HG03039 (cell line): Measurements from ENCODE around the gene REG4.

Experiments used
- ATAC-seq: cut with Tn5 transposase; IDR thresholded peaks from one replicate; pipeline ENCODE4 v1.9.1; 2021; ENCODE audit warnings: mild to moderate bottlenecking, moderate library complexity; ENCODE audit not compliant: unreplicated experiment

REG4 gene

DNA sequence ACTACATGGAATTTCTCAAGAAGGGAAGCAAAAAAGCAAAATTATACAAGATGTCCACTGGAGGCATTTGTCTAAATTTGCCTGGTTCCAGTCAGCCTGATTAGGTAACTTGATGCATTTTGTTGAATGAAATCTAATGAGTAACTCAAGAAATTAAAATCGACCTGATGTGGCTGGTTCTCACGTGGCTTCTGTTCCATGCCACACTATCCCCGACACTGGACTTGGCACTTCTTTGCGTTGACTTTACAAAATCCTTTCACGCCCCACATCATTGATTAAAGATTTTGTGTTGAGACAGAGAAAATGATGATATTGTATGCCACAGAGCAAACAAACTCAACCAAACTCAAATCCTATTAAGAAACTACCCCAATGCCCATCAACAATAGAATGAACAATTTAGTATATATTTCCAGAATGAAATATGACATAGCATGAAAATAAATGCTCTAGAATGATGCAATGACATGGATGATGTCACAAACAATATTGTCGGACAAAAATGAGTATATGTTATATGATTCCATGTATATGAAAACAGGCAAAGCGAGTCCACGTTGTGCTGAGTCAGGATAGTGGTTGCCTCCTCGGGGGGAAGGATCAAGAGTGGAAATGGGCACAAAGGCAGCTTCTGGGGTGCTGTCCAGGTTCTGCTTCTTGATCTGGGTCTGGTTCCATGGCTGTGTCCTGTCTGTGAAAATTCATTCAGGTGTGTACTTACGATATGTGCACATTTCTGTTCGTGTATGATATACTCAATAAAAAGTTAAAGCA lies 29.6 kb downstream of the REG4 start:
- ATAC-seq: no peak

DNA sequence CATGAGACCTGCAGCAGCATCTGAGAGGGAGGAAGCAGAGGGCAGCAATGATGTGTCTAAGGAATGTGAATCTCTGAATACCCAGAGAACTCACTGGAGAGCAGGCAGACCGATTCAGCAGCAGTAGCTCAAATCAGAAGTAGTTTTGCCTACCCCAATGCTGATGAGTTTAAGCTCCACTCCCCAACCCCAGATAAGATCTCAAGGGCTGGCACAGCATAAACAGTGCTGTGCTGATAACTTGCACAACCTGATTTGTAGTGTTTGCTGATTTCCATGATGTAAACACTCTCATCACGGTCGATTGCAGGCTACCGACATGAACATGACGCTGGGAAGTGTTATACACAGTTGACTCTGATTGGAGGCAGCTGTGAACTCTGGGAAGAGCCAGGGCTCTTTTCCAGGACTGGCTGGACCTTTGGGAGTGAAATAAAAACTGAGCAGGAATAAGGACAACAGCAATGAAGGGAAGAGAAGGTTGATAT lies 31.3 kb downstream of the REG4 start:
- ATAC-seq: no peak

DNA sequence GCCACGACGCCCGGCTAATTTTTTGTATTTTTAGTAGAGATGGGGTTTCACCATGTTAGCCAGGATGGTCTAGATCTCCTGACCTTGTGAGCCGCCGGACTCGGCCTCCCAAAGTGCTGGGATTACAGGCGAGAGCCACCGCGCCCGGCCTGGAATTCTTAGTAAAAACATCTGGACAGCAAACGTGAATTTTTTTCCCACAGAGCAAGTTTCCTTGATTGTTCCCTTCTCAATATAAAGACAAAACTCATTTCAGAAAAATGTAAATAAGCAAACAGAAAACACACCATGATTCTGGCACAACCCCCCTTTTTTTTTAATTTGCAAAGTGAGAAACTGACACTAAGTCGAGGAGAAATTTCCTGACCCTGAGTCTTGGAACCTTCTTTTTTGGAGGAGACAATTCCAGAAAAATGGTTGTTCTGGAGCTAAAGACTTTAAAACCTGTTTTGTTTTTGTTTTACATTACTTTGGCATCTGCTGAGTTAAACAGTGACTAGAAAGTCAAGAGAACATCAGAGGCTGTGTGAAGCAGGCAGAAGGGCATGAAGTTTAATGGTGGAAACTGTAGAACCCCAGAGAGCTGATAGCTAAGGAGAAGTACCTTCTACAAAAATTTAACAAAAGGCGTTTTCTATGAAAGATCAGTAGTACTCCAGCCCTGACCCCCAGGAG lies 32.2 kb downstream of the REG4 start:
- no peak for ATAC-seq

DNA sequence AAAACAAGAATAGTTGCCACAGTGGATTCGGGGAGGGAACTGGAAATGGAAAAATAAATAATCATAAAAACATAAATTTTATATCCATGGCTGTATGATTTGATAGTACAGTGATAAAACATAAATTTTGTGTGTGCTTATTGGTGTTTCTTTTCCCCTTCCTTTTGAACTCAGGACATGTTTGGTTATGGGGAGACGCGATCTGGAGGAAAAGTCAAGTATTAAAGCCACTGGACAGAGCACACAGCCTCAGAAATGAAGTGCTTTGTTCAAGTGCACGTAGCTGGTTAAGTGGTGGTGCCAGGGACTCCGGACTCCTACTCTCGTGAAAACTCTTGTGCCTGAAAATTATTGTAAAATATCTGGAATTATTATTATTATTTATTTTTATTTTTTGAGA lies 32.9 kb downstream of the REG4 start:
- ATAC-seq: no peak

DNA sequence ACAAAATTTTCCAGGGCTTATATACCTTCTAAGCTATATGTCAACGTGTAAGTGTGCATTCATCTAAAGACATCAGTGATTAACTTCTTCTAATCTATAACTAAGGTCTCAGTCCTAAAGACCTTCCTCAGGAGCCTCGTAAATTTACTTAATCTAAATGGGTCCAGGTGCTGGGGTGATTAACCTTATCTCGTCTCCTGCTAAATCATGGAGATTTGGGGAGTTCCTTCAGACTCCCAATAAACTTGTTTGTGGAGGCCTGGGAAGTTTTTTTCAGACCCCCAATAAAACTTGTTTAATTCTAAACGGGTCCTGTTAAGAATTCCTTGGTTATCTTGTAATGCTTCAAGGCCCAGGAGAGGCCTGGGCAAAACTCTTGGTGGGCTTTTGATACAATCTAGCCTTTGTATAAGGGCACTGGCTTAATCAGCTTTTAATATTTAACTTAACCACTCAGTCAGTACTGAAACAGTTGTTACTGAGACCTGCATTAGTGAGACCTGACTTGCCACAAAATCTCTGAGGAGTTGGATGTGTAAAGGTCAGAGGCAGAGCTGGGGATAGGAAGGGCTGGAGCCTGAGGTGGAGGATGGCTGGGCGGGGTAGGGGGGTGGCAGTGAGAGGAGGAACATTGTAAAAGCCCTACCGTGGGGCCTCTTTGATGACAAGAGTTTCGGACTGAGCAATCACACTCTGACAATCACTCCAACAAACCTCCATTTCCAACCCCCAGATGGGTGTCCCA lies 36.3 kb downstream of the REG4 start:
- no peak for ATAC-seq

DNA sequence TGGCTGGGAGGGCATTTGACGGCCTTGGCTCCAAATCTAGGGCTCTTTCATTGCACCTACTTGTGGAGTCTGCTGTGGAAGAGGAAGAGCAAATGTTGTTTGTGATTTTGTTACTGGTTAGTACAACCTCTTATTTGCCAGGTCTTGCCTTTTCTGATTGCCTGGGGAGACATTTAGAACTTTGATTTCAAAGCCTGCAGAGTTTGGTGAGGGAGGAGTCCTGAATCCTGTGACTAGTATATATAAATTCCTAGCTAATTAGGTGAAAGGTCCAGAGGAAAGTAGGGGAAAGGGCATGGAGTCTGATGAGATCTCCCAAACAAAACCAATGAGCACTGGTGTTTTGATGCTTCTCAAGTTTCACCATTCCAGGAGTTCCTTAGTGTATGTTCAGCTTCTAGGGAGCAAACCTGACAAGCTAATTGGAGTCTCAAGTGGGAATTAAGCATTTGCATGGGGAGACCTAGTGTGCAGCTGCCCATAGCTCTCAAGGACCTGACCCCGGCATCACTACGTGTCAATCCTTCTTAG lies 37.5 kb downstream of the REG4 start:
- no peak for ATAC-seq

DNA sequence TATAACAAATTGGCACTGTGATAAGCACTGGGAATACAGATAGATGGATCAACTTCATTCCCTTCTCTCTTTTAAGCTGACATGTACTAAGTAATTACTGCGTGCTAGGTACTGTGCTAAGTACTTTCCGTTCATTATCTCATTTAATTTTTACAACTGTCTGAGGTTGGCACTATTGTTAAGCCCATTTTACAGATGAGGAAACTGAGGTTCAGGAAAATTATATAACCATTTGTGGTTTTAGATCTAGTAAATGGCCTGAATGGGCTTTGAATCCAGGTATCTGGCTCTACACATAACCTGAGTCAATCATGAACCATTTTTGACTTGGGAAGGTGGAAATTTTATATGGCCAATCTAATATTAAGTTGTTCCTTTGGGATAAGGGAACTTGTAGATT lies 39.0 kb downstream of the REG4 start:
- ATAC-seq: no peak

DNA sequence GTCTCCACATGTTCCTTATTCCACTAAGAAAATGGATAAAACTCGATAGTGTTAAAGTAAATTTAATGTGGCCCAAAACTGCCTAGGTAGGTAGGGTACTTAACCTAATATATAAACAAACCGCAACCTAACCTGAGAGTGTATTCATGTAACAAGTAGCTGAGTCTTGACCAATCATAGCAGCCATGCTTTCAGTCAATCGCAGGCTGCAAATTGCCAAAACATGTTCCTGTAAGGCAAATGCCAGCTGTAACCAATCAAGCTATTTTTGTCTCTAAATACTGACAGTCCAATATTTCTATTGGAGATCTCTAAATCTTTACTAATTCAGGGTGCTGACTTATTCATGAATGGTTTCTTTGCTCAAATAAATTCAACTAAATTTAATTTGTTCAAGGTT lies 39.5 kb downstream of the REG4 start:
- ATAC-seq: no peak

DNA sequence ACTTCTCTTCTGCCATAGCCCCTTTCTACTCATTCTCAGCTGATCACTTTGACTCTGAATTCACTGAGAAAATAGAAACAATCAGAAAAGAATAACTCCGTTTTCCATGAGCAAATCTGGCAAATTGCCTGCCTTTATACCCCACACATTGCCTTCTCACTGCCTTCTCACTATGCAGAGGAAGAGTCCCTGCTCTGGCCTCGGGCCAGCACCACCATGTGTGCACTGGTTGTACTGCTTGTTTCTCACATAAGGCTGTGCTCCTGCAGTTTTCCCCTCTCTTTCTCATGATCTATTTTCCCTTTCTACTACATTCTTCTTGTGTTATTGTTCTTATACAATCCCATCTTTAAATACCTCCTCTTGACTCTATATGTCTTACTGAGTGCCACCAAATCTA lies 40.2 kb downstream of the REG4 start:
- ATAC-seq: no peak

DNA sequence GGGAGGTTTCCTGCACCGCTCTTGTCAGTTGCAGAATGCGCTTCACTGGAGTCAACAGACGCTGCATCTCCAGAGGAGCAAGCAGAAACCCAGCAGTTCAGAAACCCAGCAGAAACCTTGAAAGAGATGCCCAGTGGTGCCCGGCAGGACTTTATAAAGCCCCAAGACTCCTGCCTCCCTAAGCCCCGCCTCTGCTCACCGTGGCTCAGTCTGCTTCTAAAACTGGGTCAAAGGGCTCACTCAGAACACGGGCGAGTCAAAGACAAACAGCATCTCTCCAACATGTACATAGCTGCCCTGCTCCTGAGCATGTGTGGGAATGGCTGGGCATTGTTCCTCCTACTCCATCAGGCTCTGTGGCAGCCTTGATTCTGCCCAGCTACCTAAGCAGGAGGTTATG lies 42.5 kb downstream of the REG4 start, which contains the start of gene HMGCS2:
TSS of gene HMGCS2 (minus strand) at position 128 of the 400 bp plus-strand sequence. CDS start at position 67, 61 bp downstream.
- no peak for ATAC-seq

DNA sequence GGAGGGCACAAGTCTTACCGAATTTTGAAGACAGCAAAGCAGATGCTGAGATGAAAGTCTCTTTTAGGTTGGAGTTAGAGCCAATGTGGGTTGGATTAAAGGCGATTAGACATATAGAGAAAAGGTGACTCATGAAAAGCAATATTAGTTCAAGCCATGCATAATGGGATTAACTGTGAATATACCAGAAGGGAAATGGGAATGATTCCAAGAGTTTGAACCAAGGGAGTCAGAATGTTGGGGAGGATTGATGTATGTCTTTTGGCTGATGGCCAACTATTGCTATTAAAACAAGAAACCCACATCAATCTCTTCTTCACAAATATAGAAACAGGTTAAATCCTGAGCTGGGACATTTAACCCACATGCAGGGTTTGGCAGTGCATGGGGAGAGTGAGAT lies 43.8 kb downstream of the REG4 start:
- ATAC-seq: no peak

DNA sequence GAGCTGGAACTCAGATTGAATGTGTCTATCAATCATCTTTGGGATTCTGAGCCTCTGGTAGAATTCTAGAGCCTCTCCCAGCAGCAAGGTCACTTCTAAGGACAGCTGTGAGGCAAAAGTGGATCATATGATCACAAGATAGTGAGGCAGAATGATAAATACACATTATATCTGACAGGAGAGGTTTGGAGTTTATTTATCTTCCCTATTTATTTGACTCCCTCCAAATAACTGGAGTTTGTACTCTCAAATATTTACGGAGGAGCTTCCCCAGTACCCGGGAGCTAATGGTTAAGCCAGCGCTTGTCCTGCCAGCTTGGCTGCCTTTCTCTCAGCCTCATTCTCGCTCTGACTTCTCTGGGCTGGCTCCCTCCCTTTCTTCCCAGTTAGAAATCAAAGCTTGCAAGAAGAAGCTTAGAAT lies 44.9 kb downstream of the REG4 start:
- ATAC-seq: no peak

DNA sequence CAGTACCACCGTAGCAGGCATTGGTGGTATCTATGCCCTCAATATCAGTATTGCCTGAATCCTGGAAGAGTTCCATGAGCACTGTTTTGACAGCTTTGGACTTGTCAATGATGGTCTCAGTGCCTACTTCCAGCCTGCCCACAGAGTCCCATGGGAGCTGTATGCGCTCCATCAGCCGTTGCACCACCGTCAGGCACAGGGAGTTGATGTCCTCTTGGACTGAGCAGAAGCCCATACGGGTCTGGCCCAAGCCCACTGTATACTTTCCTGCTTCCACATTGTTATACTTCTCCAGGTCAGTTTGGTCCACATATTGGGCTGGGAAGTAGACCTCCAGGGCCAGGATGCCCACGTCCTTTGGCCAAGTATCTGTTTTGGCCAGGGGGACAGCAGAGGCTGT lies 47.0 kb downstream of the REG4 start:
- ATAC-seq: no peak

DNA sequence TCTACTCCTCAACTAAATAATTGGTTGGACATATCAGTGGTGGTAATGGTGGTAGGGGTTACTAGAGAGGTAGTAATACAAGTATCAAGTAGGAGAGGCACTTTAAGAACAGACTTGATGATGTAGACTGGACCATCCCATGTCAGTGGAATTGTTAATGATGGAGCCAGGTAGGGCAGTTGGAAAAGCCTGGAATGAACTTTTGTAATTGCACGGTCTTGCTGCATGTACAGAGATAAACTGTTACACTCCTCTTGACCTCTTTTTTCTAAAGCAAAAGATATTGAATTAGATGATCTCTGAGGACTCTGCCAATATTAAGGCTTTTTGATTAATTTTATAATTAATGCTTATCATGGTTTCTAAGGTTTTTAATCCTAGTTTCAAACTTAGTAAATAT lies 48.3 kb downstream of the REG4 start:
- ATAC-seq: no peak

DNA sequence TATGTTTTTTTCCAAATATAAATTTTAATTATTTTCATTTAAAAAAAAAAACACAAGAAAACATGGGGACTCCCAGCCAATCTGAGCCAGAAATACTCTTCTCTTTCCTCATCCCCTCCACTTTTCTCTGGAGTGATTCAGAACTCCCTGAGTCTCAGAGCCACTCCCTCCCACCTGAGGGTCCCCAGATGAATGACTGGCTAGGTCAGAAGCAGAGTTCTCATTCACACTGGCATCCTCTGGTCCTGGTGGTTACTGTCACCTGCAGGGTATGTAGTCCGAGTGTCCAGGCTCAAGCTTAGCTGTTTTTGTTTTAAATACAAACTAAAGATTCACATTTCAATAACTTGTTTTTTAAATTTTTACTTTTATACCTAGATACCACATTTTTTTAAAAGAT lies 48.9 kb downstream of the REG4 start:
- no peak for ATAC-seq

DNA sequence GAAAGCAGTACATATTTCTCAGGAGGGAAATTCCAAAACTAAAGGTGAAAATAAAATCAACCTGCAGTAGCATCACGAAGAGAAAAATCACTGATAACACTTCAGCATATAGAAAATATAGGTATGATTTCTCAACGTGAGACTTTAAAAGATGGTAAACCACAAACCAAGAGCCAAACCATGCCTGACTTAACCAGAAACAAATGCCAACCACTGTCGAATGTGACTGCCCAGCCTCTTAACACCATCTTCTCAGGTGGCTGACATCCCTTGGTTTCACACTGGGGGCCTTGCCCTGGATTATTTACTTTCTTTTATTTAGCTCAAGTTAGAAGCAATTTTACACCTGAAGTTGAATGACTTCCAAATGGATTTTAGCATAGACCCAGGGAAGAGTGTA lies 52.7 kb downstream of the REG4 start:
- ATAC-seq: no peak

DNA sequence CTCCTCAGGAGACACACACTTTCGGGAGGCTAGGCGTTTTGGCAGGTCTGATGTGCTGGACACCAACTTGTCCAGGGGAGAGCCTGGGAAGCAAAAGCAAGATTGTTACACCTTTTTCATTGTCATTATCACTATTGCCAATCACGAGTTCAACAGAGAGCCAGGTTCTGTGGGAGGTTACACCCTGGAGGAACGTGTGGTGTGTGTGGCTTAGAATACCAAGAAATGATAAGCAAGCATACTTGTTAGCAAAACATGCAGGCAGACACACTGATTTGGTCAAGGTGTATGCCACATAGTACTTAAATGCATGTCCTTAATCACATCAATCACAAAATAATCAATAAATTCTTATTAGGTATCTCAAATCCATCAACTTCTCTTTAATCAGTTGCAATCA lies 58.7 kb downstream of the REG4 start:
- no peak for ATAC-seq

DNA sequence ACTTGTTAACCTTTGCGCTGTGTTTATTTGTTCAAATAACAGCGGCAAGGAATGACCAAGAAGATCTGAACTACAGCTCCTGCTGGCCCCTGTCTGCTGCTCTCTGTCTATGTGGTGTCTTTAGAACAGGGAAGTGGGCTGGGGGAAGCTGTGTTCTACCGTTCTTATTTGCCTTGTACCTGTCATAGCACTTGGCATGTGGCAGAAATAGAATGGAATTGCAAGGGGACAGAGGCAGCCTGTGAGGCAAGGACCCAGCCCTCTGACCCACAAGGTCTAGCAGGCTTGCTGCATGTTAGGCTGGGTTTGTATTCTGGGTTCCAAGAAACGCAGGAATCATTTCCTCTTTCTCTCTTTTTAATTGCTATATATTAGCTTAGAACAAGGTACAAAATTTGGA lies 63.2 kb downstream of the REG4 start:
- ATAC-seq: no peak

DNA sequence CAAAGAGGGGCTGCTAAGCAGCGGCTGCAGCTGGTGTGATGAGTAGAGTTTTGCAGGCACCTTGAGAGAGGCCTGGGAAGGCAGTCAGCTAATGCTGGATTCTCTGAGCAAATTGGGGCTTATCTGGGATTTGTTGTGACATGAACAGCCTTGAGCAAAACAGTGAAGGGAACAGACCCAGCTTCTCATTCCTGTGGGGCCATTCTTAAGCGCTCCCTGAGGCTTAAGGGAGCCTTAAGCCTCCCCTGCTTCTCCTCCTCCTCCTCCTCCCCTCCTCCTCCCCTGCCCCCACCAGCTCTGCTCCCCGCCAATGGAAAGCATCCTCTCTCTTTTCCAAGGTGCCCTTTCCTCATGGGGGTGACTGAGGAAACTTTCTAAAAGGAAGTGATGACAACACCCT lies 63.8 kb downstream of the REG4 start:
- ATAC-seq: no peak

DNA sequence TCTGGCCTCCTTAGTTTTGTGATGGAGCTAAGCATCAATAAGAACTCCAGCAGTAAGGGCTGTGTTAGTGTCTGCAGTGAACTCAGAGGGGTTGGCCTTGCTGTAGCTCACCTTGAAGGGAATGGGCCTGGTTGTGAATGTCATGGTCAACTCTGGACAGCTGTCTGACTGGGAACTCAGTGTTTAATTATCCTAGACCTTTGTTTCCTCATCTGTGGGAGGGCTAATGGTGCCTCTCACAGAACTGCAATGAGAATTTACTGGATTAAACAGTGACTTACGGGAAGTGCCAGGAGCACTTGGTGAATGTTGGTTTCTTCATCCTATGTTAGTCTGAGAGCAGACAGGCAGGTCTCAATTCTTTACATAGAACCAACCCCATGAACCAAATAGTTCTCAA lies 66.2 kb downstream of the REG4 start:
- no peak for ATAC-seq

DNA sequence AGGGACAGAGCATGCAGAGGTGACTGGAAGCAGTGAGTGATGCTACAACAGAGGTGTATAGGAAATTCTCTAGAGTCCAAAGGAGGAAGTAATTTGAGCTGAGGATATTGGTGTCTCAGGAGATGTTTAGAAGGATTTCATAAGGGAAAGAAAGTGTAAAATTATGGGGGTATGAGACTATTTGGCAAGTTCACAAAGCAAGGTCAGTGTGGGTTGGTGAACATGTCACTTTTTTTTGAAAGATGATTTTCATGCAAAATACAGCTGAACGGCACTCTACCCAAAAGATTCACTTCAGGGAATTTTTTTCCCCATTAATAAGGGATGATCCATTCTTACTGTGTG lies 66.7 kb downstream of the REG4 start:
- no peak for ATAC-seq
